Cardiac fibroblast (primary cell): ENCODE data around the gene PRKD1.

Experiments used
- DNase-seq, 2 donors: peaks; one replicate each; pipeline versions ENCODE4 v3.0.0 to v3.0.0-alpha.2; 2010; ENCODE audit warnings: low read depth in 2 of 2
- H3K4me3 ChIP-seq, 2 donors: replicated peaks in 1 of 2; 1 replicate in 1 of 2; 2 replicates in 1 of 2; pipeline ENCODE4 v1.5.1; 2011; ENCODE audit warnings: low read depth in 2 of 2, low read length in 2 of 2, mild to moderate bottlenecking in 2 of 2, moderate library complexity in 1 of 2
- CTCF ChIP-seq: IDR thresholded peaks from one replicate; pipeline ENCODE4 v1.5.1; 2011; ENCODE audit warnings: low read depth, mild to moderate bottlenecking, low read length, inconsistent platforms

The PRKD1 gene

DNA sequence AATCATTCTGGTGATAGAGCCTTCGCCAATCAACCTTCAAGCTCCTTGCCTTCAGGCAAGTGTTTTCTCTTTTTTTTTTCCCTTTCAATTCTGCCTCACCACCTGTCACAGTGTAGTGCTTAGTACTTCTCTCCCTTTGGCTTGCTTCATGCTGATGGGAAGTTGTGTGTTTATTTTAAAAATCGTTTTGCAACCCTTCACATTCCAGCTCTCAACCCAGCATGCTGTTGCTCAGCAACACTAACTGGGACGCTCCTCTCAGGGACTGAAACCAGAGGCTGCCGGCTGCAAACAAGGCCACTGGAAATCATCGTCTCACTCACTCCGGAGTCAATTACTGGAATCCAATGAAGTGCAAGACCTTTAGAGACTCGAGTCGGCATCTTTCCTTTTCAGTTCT lies 342.7 kb downstream of the PRKD1 start:
- DNase-seq, result peak; percentile 87 to 90
- TF ChIP-seq CTCF, result no peak
- H3K4me3 ChIP-seq, result no peak overlapping the region

DNA sequence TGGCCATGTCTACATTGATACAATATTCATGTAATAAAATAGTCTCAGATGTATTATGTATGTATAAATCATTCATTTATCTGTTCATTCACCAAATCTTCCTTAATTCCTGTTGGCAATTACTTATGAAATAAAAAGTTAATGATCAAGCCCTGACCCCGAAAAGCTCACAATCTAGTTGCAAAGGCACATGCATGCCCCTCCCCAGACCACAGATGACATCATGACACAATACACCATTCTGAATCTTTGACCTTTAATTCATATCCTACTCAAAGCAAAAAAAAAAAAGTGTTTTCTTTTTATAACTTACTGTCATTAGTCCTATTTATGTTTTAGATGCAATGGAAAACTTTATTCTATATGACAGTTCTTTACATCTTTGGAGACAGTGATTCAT lies 346.9 kb downstream of the PRKD1 start:
- no peak for DNase-seq
- no peak for TF ChIP-seq CTCF

GRCh38 chr14:29579838-29580237 lies 347.8 kb downstream of the PRKD1 start:
- TF ChIP-seq CTCF, result no peak
- no peak for DNase-seq
- H3K4me3 ChIP-seq, result no peak overlapping the region

More for the DNA sequence above, 346.9 kb downstream of the PRKD1 start:
- H3K4me3 ChIP-seq, result no peak overlapping the region

- no peak overlapping the region for H3K4me3 ChIP-seq
- TF ChIP-seq CTCF, result no peak
- no peak for DNase-seq
Measured at GRCh38 chr14:29576927-29577326, 350.7 kb downstream of the PRKD1 start.

GRCh38 chr14:29569194-29569593 lies 358.5 kb downstream of the PRKD1 start:
- no peak overlapping the region for H3K4me3 ChIP-seq
- no peak for DNase-seq

DNA sequence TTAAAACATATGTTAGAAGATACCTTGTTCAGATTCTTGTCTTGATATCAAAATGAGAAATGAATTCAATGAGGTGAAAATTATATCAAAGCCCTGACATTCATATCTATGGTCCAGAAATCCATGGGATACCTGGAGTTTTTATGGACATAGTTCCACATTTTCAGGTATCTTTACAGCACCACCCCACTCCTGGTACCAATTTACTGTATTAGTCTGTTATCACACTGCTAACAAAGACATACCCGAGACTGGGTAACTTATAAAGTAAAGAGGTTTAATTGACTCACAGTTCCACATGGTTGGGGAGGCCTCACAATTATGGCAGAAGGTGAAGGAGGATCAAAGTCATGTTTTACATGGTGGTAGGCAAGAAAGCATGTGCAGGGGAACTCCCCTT lies 361.5 kb downstream of the PRKD1 start:
- H3K4me3 ChIP-seq, result no peak overlapping the region
- DNase-seq, result no peak
- TF ChIP-seq CTCF, result no peak

More at GRCh38 chr14:29569194-29569593, 358.5 kb downstream of the PRKD1 start:
- no peak for TF ChIP-seq CTCF

DNA sequence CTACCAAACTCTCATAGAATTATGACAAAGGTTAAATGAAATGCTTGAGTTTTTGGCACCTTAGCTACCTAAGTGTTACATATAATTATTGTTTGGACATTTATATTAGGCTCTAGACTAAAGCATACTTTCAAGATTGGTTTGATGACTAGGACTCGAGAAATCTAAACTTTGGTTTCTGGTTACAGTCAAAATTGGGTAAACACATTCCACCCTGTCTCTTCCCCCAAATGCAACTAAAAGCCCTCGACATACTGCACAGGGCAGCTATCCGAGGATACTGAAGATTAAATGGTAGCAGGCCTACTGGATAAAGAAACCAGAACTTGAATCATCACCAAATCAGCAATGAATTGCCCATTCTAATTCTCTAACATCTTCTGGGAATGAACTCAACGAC lies 369.1 kb downstream of the PRKD1 start:
- H3K4me3 ChIP-seq, result no peak overlapping the region
- DNase-seq, result peak in 1 of 2 donors; percentile 29
- no peak for TF ChIP-seq CTCF
